ENCODE measurements around the gene GRIP2.

The GRIP2 gene
- long read RNA-seq, donor 1 = 0 reads
- long read RNA-seq, donor 2 = 0 reads
- long read RNA-seq, donor 3, full-length matches to known transcripts = 1 of 1 reads
- long read RNA-seq, donor 3, partial matches to known transcripts = 0 of 1 reads
- long read RNA-seq, donor 3, other reads (novel, unspliced or antisense) = 0 of 1 reads
- long read RNA-seq, donor 4 = 0 reads
- long read RNA-seq, donor 5 = 0 reads
- long read RNA-seq, donor 6 = 0 reads
- long read RNA-seq, donor 7 = 0 reads
- long read RNA-seq, donor 8 = 0 reads

DNA sequence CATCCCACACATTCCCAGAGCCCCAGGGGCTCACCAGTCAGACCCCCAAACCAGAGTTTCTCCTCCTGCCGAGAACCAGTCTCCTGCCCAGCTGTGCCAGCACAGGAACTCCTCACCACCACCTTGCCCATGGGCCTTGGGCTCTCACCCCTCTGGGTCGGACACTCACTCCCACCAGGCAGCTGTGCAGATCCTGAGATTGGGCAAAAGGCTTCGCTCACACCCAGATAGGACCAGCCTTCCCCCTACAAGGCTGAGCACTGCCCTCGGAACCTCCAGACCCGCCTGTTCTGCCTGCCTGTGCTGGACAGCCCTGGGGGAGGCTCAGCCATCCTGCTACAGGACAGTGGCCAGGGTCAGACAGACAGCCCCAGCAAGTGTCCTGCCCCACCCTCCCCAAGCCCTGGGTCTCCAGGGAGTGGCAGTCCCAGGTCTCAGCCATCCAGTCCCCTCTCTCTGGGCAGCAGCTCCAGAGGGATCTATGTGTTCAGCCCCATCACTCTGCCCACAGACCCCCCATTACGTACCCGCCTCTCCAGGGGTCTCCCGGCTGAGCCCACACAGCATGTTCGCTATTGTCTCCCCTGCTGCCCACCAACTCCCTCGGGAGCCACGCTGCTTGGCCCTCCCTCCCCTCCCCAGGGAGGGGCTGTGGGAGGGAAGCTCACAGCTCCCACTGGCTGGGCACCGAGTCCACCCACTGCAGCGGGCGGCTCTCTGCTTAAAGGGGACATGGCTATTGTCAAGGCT, at the start of gene GRIP2:
Gene GRIP2, minus strand, starts transcription at position 601 of the 750 bp plus-strand sequence. Its CDS starts 34 bp downstream, at position 567.
- no peak for DNase-seq

DNA sequence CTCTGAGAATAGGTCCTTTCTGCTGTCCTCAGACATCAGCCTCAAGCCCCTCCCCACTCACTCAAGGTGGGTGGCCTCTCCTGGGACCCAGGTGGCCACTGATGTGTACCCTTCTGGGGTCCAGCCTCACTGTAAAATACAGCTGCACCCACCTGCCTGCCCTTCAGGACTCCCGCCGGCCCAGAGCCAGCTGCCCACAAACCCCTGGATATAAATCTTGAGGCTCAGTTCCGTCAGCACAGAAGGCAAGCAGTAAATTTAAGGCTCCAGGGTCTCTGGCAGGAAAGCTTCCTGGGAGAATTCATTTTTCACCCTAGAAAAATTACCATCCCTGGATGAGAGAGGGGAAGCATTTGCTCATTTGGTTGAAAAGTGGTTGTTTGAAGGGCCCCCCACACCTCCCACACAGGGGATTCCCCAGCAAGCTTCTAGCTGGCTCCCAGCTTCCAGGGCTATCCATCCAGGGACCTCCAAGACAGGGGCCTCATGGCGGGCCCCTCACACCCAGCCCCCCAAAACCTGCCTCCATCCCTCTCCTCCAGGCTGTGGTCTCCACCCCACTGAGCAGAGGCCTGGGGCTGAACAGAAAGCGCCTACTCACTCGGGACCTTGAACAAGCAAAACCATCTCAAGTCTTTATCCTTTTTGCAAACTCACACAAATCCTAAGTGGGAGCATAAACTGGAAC, 48.4 kb upstream of the GRIP2 start:
- no peak for DNase-seq

- no peak for DNase-seq
Measured at GRCh38 chr3:14587740-14588360, 47.7 kb upstream of the GRIP2 start.

GRCh38 chr3:14586611-14587010, 46.5 kb upstream of the GRIP2 start:
- no peak for DNase-seq

GRCh38 chr3:14583548-14584091, 43.5 kb upstream of the GRIP2 start:
- DNase-seq = no peak

DNA sequence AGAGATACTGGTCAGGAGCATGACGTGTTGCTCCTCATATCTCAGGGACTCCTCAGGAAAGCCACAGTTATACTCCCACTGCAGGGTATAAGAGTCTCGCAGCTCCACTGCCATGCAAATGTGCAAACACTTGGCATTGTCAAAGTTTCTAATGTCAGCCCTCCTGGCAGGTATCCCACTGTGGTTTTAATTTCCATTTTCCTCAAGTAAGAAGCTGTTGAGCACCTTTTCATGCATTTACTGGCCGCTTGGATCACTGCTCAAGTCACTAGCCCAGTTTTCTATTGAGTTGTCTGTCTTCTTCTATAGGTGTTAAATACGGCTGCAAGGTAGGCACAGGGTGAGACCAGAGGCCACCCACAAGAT, 41.9 kb upstream of the GRIP2 start:
- no peak for DNase-seq

DNA sequence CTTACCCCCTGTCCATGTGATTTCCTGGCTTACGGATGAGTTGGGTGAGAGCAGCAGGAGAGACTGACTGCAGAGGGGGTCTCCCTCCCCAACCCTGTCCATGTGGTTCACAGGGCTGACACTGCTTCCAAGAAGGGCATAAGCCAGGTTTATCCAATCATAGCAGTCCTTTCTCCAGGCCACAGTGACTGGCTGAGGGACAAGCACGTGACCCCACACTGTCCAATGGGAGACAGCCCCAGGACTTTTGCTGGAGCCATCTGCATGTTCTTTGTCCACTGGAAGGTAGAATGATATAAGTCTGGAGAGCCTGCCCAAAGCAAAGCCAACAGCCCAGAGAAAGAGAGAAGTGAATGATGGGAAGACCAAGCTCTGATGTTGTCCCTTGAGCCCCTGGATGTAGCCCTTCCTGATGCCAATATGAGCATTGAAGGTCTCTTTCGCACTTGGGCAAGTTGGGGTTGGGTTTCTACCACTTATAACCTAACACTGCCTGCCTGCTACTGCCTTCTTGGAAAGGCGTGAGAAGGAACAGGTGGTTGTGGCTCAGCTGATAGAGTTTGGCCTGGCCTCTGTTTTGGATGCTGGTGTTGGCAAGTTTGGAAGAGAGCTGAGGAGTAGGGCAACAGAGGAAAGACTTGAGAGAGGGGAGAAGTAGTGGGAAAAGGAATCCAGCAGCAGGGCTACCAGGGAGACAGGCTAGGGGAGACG, 41.3 kb upstream of the GRIP2 start:
- DNase-seq = no peak

DNA sequence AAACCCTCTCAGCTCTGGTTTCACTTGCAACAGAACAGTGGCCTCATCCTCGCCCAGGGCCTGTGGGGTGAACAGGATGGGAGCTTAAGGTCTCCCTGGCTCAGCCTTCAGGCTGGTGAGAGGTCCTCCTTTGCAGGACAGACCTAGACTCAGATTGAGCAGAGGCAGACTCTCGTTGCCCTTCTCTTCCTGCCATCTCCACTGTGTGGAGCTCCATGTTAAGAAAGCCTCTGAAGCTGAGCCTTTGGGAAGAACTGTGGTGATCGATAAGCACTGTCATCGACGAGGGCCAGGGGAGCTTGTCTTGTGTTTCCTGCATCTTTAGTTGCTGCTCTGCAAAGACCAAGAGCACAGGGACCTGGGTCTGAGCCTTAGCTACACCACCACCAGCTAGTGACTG, 37.8 kb upstream of the GRIP2 start:
- no peak for DNase-seq

DNA sequence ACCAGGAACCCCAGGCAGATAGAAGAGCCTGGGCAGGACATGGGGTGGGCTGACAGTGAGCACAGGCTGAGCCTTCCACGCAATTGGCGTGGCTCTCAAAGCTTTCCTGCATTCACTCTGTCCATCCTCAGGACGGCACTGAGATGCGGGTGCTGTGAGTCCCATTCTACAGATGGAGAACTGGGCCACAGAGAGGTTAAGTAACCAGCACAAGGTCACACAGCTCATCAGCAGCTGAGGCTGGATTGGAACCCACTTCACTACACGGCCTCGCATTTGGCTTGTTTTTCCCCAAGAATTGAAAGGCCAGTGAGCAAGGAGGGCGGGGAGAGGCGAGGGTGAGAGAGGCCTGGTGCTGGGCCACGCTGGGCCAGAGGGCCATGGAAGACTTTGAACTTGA, 36.0 kb upstream of the GRIP2 start:
- DNase-seq = no peak

DNA sequence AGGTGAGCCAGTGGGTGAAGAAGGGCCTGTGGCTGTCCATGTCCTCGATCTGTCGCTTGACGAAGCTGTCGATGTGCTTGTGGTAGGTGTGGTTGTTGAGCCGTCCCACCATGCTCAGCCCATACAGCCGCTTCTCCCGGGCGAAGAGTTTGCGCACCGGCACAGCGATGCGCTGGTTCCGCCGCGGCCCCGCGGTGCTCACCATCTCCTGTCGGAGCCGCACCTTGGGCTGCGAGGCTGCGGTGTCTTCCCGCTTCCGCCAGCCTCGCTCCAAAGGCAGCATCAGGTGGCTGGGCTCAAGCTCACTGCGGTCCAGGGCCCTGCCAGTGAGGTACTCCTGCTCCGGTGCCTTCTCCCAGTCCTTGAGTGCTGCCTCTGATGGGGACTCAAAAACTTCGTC, 34.0 kb upstream of the GRIP2 start:
- DNase-seq = no peak

GRCh38 chr3:14573706-14574105, 33.6 kb upstream of the GRIP2 start:
- no peak for DNase-seq

- no peak for DNase-seq
Measured at GRCh38 chr3:14570864-14571263, 30.7 kb upstream of the GRIP2 start.

GRCh38 chr3:14570089-14570488, 29.9 kb upstream of the GRIP2 start:
- no peak for DNase-seq

DNA sequence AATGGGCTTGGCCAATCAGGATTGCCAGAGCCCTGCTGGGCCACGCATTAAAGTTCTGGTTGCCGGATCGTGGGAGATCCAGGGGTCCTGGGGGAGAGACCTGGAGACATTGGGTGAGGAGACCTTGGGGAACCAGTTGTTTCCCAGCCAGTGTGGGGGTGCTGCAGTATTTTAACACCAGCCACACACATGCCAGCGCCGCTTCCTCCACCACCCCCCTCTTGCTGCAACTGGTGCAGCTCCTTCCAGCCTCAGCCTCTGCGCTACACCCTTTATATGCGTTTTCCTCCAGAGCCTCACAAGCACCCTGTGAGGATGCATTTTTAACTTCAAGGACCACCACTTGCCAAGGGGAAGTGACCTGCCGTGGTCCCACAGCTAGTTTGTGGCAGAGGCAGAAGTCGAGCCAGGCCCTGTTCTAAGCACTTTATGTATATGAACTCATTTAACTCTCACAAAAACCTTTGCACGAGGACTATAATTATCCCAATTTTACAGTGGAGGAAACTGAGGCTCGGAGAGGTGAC, 29.4 kb upstream of the GRIP2 start:
- DNase-seq = no peak

DNA sequence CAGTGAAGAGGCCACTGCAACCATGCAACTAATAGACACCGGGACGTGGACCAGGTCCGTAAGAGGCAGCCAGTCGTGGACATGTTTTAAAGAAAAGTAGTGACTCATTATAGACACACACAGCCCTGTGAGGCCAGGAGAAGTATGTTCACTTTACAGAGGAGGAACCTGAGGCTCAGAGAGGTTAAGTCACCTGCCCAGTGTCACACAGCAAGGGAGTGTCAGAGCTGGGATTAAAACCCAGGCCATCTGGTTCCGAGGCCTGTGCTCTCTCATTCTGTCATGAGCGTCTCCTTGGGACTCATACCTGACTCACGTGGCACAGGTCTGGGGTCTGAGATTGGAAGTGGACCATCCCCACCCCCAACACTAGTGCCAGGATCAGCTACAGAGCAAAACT, 28.1 kb upstream of the GRIP2 start:
- DNase-seq = no peak

- no peak for DNase-seq
Measured at GRCh38 chr3:14566812-14567211, 26.7 kb upstream of the GRIP2 start.

GRCh38 chr3:14565868-14566588, 25.9 kb upstream of the GRIP2 start:
- DNase-seq = no peak

- DNase-seq = no peak
Measured at GRCh38 chr3:14564741-14565140, 24.6 kb upstream of the GRIP2 start.

DNA sequence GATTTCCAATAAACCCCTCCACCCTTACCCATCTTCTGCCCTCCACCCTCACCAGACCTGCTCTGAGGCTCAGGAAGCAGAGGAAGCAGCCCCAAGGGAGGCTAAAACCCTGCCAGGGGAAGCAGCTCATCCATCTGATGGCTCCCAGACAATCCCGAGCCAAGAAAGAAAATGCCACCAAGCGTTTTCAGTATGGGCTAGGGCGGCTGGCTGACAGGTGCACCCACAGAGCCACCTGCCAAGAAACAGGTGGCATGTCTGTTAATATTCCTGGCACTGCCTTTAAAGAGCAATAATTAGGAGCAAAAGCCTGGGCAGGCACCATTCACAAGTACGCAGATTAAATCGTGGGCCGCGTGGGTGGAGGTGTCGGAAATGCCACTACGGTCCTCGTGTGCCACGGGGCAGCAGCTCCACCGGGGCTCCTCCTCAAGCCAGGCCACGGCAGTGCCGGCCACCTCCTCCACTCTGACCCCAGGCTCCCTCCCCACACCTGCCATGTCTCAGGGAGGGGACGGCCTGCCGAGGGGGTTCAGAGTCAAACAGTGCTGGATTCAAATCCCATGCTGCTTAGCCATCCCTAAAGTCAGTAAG, 23.9 kb upstream of the GRIP2 start:
- no peak for DNase-seq

DNA sequence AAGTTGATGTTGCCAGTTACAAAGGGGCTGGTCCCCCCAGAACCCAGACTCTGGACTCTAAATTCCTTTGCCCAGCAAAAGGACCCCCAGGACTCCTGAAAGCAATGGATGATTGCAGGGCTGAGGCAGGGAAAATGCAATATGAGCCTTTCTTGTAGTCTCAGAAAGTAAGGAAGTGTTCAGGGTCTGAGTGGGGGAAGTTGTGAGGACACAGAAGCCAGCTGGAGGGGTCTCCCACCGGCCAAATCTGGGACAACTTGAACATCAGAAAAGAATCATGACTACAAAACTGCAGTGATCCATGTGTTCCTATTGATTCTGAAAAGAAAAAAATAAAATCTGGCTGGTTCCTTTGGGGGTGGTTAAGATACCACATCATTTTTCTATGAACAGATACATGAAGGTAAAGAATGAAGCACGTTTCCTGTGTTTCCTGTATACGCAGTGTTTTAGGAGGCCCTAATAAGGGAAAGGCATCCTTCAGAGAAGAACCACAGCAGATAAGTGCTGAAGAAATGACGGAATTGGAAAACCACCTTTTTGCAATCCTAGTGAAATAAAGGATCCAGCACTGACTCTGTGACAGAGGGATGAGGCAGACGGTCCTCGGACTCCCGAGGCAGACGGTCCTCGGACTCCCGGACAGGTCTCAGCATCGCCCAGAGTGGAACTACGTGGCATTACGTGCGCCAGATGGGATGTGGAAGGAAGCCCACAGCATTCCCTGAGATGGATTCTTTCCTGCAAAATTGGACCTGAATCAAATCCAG, 22.2 kb upstream of the GRIP2 start:
- no peak for DNase-seq

All from right kidney (tissue), 9 donors.